Left ventricle myocardium inferior (tissue), 1 donor: Measurements from ENCODE around the gene JUP. TPM values are rescaled to one million over a fixed set of nuclear protein-coding genes. Genes with fewer than 3 reads are reported as not detected.
"Not testable (repeated sequence)": the region's sequence is repeated elsewhere in the genome, so short reads cannot be mapped to it uniquely, and the experiment has no call there.

Experiments used
- DNase-seq: peaks from one replicate; pipeline ENCODE4 v3.0.0-alpha.2; 2020
- H3K27ac ChIP-seq: fragments of 200-600 bp; replicated peaks from 2 replicates; pipeline ENCODE4 v1.8.0; 2021
- H3K27me3 ChIP-seq: fragments of 200-600 bp; 2 replicates; pipeline ENCODE4 v1.8.0; 2021; ENCODE audit warnings: low read depth
- H3K36me3 ChIP-seq: fragments of 200-600 bp; 2 replicates; pipeline ENCODE4 v1.8.0; 2021
- H3K4me1 ChIP-seq: fragments of 200-600 bp; 2 replicates; pipeline ENCODE4 v1.8.0; 2021
- H3K4me3 ChIP-seq: fragments of 200-600 bp; 2 replicates; pipeline ENCODE4 v1.8.0; 2021; ENCODE audit warnings: mild to moderate bottlenecking, moderate library complexity
- H3K9me3 ChIP-seq: fragments of 200-600 bp; replicated peaks from 2 replicates; pipeline ENCODE4 v1.8.0; 2021
- CTCF ChIP-seq: fragments of 200-600 bp; IDR thresholded peaks from 2 replicates; pipeline ENCODE4 v1.8.0; 2021; ENCODE audit warnings: antibody characterized with exemption, mild to moderate bottlenecking, borderline replicate concordance
- intact Hi-C: fragments of 100-400 bp; cut with micrococcal nuclease; formaldehyde crosslinking; loops from one replicate; pipeline ENCODE4 v1.11.0; 2022
- total RNA-seq: library from RNA; stranded (reverse); fragmentation: NEBNext Ultra II Directional; extraction: Animal tissue kit (Norgen Biotek cat#: 25700); gene quantifications from one replicate; pipeline ENCODE4 v1.2.1, GENCODE V29; 2021
- donor health status: DM: no; HTN: yes; CAD: no; lungs with severe emphysema.

Gene JUP
- total RNA-seq, 1 donor from 2014 or later, result 160 TPM

GRCh38 chr17:41781404-41782110, 5.0 kb downstream of the JUP start:
- intact Hi-C loops, result no loop called here
- Histone ChIP-seq H3K27me3 (no peaks in the 10 kb centered on the region), H3K27ac (peak overlapping the region; percentile 97), H3K4me3 (peak overlapping the region; percentile 88), H3K36me3 (no peaks in the 10 kb centered on the region), H3K9me3 (no peaks in the 10 kb centered on the region), H3K4me1 (peaks cover 100% of the 10 kb centered on the region)
- peak; percentile 54 for DNase-seq
- TF ChIP-seq CTCF, result no peak

- H3K9me3 ChIP-seq, result no peaks in the 10 kb centered on the region
- H3K4me3 ChIP-seq, result no peak overlapping the region
- peak overlapping the region; percentile 97 for H3K27ac ChIP-seq
- DNase-seq, result no peak
- peaks cover 100% of the 10 kb centered on the region for H3K4me1 ChIP-seq
- H3K36me3 ChIP-seq, result no peaks in the 10 kb centered on the region
- H3K27me3 ChIP-seq, result no peaks in the 10 kb centered on the region
- TF ChIP-seq CTCF, result no peak
- intact Hi-C loops, result no loop called here
These were observed 6.6 kb downstream of the JUP start for GRCh38 chr17:41779954-41780353.

GRCh38 chr17:41777574-41778188, 8.8 kb downstream of the JUP start:
- no peaks in the 10 kb centered on the region for H3K27me3 ChIP-seq
- H3K4me1 ChIP-seq, result peaks cover 100% of the 10 kb centered on the region
- DNase-seq, result peak; percentile 83
- no peaks in the 10 kb centered on the region for H3K9me3 ChIP-seq
- intact Hi-C loops, result no loop called here
- peak overlapping the region; percentile 97 for H3K27ac ChIP-seq
- peaks cover 8% of the 10 kb centered on the region for H3K36me3 ChIP-seq
- peak overlapping the region; percentile 39 for H3K4me3 ChIP-seq
- peak; percentile 28 for TF ChIP-seq CTCF

GRCh38 chr17:41777157-41777573, 9.3 kb downstream of the JUP start:
- no peaks in the 10 kb centered on the region for H3K27me3 ChIP-seq
- H3K36me3 ChIP-seq, result peaks cover 13% of the 10 kb centered on the region
- H3K9me3 ChIP-seq, result no peaks in the 10 kb centered on the region
- peak overlapping the region; percentile 39 for H3K4me3 ChIP-seq
- TF ChIP-seq CTCF, result peak; percentile 77
- peaks cover 100% of the 10 kb centered on the region for H3K4me1 ChIP-seq
- peak overlapping the region; percentile 97 for H3K27ac ChIP-seq
- peak; percentile 77 for DNase-seq
- intact Hi-C loops, result no loop called here

- peaks cover 97% of the 10 kb centered on the region for H3K4me1 ChIP-seq
- H3K9me3 ChIP-seq, DNase-seq, intact Hi-C loops, H3K27me3 ChIP-seq: not testable (repeated sequence)
- peaks cover 21% of the 10 kb centered on the region for H3K36me3 ChIP-seq
- H3K4me3 ChIP-seq, result peak overlapping the region; percentile 39
- peak overlapping the region; percentile 97 for H3K27ac ChIP-seq
These were observed 10.1 kb downstream of the JUP start for GRCh38 chr17:41776262-41776900.
